Measurements from ENCODE around the gene SPDYC. TPM values are rescaled to one million over a fixed set of nuclear protein-coding genes. Genes with fewer than 3 reads are reported as not detected.
A peak's percentile ranks its signal among the peaks of the same experiment; 100 is the strongest.

The SPDYC gene
- total and polyA plus RNA-seq, 2 experiments from 2014 or later, result 0.27 TPM; not detected in 1

DNA sequence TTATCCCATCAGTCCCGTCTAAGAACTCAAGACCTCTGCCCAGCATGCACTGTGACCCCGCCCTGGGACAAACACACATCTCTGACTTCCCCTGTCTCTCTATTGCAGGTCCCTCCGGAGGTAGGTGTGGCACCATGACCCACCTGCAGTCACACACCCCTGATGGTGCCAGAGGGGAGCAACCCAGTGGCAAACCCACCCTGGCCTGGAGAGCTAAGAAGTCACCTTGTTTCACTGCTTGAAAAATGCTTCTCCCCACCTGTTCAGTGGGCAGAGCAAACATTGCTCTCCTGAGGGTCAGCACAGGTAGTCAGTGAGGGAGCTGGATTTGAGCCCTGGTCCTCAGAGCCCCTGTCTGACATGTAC lies 35.6 kb downstream of the SPDYC start (continued):
- TF ChIP-seq, protein P1, sequence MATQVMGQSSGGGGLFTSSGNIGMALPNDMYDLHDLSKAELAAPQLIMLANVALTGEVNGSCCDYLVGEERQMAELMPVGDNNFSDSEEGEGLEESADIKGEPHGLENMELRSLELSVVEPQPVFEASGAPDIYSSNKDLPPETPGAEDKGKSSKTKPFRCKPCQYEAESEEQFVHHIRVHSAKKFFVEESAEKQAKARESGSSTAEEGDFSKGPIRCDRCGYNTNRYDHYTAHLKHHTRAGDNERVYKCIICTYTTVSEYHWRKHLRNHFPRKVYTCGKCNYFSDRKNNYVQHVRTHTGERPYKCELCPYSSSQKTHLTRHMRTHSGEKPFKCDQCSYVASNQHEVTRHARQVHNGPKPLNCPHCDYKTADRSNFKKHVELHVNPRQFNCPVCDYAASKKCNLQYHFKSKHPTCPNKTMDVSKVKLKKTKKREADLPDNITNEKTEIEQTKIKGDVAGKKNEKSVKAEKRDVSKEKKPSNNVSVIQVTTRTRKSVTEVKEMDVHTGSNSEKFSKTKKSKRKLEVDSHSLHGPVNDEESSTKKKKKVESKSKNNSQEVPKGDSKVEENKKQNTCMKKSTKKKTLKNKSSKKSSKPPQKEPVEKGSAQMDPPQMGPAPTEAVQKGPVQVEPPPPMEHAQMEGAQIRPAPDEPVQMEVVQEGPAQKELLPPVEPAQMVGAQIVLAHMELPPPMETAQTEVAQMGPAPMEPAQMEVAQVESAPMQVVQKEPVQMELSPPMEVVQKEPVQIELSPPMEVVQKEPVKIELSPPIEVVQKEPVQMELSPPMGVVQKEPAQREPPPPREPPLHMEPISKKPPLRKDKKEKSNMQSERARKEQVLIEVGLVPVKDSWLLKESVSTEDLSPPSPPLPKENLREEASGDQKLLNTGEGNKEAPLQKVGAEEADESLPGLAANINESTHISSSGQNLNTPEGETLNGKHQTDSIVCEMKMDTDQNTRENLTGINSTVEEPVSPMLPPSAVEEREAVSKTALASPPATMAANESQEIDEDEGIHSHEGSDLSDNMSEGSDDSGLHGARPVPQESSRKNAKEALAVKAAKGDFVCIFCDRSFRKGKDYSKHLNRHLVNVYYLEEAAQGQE (IDR thresholded peaks at IDR 0.05; ENCODE audit: unreplicated experiment), result no peak
- TF ChIP-seq JUNB (IDR thresholded peaks at IDR 0.05; ENCODE audit: unreplicated experiment) (no peak), STAT1 (IDR thresholded peaks at IDR 0.05; ENCODE audit: unreplicated experiment) (no peak)

- TF ChIP-seq ETS1 (IDR thresholded peaks at IDR 0.05) (no peak), ZNF331 (CRISPR knock-in tag; IDR thresholded peaks at IDR 0.05; ENCODE audit: low read depth) (no peak)
- Histone ChIP-seq H3K4me3 (no peak overlapping the region), H3K4me2 (no peak overlapping the region), H3F3A (replicated peaks; ENCODE audit: low read depth) (peaks cover 10% of the 10 kb centered on the region), H3K27me3 (ENCODE audit: insufficient read depth) (no peaks in the 10 kb centered on the region), H3K4me1 (ENCODE audit: insufficient read depth) (peaks cover 8% of the 10 kb centered on the region; the same call in 1 of the 2 replicates), H3K9me2 (ENCODE audit: insufficient read depth) (no peaks in the 10 kb centered on the region), H4K20me1 (replicated peaks; ENCODE audit: insufficient read depth) (0 out of 2 replicates have a peak, but pooled peaks cover 4% of the 10 kb centered on the region), H2AFZ (no peak overlapping the region), H3K27ac (ENCODE audit: low read depth) (no peak overlapping the region), H3K79me2 (replicated peaks; ENCODE audit: insufficient read depth) (no peaks in the 10 kb centered on the region), H3K36me3 (ENCODE audit: insufficient read depth) (peaks cover 15% of the 10 kb centered on the region)
- ATAC-seq (no peak), DNase-seq (ENCODE audit: low spot score) (no peak)
- Mint-ChIP-seq H3K4me3 (no peak overlapping the region), H3K27ac (peak overlapping the region; percentile 72; the same call in 1 of the 2 replicates), H3K27me3 (ENCODE audit: insufficient read depth, low read depth, poor library complexity) (peaks cover 6% of the 10 kb centered on the region), H3K36me3 (ENCODE audit: low read depth) (peaks cover 58% of the 10 kb centered on the region), H3K9me3 (no peaks in the 10 kb centered on the region), H3K4me1 (peaks cover 27% of the 10 kb centered on the region)
Measured at GRCh38 chr11:65206441-65206841, 36.4 kb downstream of the SPDYC start.

DNA sequence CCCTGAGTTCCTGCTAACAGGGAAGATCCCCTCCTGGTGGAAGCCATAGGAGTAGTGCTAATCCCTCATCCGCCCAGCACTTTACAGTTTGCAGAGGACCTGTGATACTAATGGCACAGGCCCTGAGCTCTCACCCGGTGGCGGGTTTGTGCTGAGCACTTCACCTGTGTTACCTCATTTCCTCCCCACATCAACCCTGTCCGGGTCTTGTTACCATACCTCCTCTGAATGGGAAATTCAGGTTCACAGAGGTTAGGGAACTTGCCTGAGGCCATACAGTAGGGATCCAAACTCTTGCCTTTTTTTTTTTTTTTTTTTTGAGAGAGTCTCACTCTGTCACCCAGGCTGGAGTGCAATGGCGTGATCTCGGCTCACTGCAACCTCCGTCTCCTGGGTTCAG lies 36.9 kb downstream of the SPDYC start:
- H3K27me3 ChIP-seq (ENCODE audit: insufficient read depth), result no peaks in the 10 kb centered on the region
- DNase-seq (ENCODE audit: low spot score) (no peak), ATAC-seq (no peak)
- peaks cover 6% of the 10 kb centered on the region for H3K27me3 Mint-ChIP-seq (ENCODE audit: insufficient read depth, low read depth, poor library complexity)
- H3F3A ChIP-seq (replicated peaks; ENCODE audit: low read depth), result peaks cover 10% of the 10 kb centered on the region
- no peak overlapping the region for H2AFZ ChIP-seq
- no peaks in the 10 kb centered on the region for H3K9me3 Mint-ChIP-seq
- H3K4me1 ChIP-seq (ENCODE audit: insufficient read depth), result peaks cover 12% of the 10 kb centered on the region; the same call in 1 of the 2 replicates
- no peak overlapping the region for H3K4me3 Mint-ChIP-seq
- H3K36me3 Mint-ChIP-seq (ENCODE audit: low read depth), result peaks cover 57% of the 10 kb centered on the region
- H3K4me2 ChIP-seq, result no peak overlapping the region
- peak overlapping the region; percentile 72; the same call in 1 of the 2 replicates for H3K27ac Mint-ChIP-seq
- no peaks in the 10 kb centered on the region for H3K79me2 ChIP-seq (replicated peaks; ENCODE audit: insufficient read depth)
- 0 out of 2 replicates have a peak, but pooled peaks cover 4% of the 10 kb centered on the region for H4K20me1 ChIP-seq (replicated peaks; ENCODE audit: insufficient read depth)
- H3K4me3 ChIP-seq, result no peak overlapping the region
- H3K9me2 ChIP-seq (ENCODE audit: insufficient read depth), result no peaks in the 10 kb centered on the region
- H3K4me1 Mint-ChIP-seq, result peaks cover 31% of the 10 kb centered on the region
- H3K36me3 ChIP-seq (ENCODE audit: insufficient read depth), result peaks cover 15% of the 10 kb centered on the region
- no peak overlapping the region for H3K27ac ChIP-seq (ENCODE audit: low read depth)
- TF ChIP-seq CREB1 (CRISPR knock-in tag; IDR thresholded peaks at IDR 0.05; ENCODE audit: low read depth) (no peak), JUNB (IDR thresholded peaks at IDR 0.05; ENCODE audit: unreplicated experiment) (no peak), POLR2AphosphoS5 (IDR thresholded peaks at IDR 0.05; ENCODE audit: low read depth) (no peak), EZH2phosphoT487 (IDR thresholded peaks at IDR 0.05; ENCODE audit: unreplicated experiment) (no peak), ZNF462 (CRISPR knock-in tag; IDR thresholded peaks at IDR 0.05) (no peak)
